HG02798 (cell line): ENCODE data around the gene FBXL12.
"Not testable (repeated sequence)": the region's sequence is repeated elsewhere in the genome, so short reads cannot be mapped to it uniquely, and the experiment has no call there.

Source experiments
- ATAC-seq: cut with Tn5 transposase; IDR thresholded peaks from one replicate; pipeline ENCODE4 v1.9.1; 2021; ENCODE audit warnings: mild to moderate bottlenecking; ENCODE audit not compliant: unreplicated experiment, poor library complexity

Gene FBXL12

GRCh38 chr19:9842834-9843625, 24.2 kb upstream of the FBXL12 start:
- no peak for ATAC-seq

- ATAC-seq = no peak
Observed at GRCh38 chr19:9839415-9839814, 20.5 kb upstream of the FBXL12 start.

GRCh38 chr19:9838324-9838723, 19.4 kb upstream of the FBXL12 start:
- ATAC-seq = no peak

DNA sequence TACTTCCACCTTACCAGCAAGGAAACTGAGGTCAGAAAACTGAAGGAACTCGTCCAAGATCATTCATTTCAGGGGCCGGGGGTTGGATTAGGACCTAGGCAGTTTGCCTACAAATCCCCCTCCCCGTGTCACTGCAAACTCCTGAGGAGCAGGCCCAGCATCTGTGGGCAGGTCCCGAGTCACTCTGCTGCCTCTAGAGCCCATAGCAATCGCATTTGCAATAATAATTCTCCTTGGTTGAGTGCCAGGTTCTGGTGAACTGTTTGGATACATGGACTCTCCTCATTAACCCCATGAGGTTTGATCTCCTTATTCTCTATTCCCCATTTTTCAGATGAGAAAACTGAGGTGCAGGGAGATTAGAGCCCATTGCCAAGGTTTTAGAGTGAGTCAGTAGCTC, 17.1 kb upstream of the FBXL12 start:
- ATAC-seq = no peak

DNA sequence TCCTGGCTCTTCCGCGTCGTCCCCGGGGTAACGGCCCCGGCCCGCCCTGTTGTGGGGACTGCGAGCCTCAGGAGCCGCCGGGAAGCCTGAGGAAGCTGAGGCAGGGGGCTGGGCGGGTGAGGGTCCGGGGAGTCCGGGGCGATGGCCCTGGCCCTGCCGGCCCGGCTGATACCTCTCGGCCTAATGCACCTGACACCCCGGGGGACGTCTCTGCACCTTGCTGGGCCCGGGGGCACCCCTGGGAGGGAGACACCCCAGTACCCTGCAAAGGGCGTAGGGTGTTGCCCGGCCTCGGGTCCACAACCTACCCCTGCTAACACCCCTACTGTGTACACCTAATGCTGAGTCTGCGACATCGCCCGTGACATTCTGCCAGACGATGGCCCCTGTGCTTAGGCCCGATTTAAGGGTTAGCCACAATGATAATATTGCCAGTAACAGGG, 16.6 kb upstream of the FBXL12 start:
- peak; percentile 15 for ATAC-seq

GRCh38 chr19:9834726-9835506, 16.0 kb upstream of the FBXL12 start, which contains the start of gene PIN1:
TSS of gene PIN1 (plus strand) at chr19:9835318. CDS start at chr19:9835345, 27 bp downstream.
- ATAC-seq = peak; percentile 97

DNA sequence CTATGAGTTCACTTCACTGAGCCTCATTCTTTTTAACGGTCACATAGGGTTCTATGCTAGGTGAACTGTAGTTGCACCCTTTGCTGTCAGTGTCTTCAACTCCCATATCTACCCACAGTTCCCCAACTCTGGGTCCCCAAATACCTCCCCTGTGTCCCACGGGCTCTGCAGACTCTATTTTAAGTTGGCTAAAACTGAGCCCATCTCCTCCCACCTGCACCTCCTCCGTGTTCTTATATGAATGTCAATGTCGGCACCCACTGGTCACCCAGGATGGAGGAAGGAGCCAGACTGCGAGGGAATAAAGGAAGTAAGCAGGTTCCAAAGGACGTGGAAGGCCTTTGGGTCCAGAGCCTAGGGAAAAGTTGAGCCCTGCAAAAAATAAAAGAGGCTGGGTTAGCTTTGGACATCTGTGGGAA, 15.4 kb upstream of the FBXL12 start:
- ATAC-seq = no peak

- ATAC-seq = no peak
Observed at GRCh38 chr19:9828551-9829063, 9.7 kb upstream of the FBXL12 start.

- peak; percentile 94 for ATAC-seq
Observed at GRCh38 chr19:9827289-9828238, 8.7 kb upstream of the FBXL12 start, which contains the start of gene UBL5. TSS of gene UBL5 (plus strand) at chr19:9827918. CDS start at chr19:9828338, 420 bp downstream.

DNA sequence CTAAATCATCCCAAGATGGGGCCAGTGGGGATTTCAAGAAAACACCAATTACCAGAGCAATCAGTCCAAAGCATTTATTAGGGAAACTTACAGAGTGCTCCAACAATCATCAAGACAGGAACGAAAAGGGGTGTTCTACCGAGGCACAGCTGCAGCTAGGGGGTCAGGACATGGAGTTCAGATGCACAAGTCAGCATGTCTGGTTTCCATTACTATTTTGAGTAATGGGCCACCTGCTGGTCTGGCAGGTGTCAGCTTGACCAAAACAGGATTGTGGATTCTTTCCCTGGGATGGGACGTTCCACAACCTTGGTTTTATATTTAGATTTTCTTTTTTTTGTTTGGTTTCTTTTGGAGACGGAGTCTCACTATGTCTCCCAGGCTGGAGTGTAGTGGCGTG, 4.9 kb upstream of the FBXL12 start:
- no peak for ATAC-seq

GRCh38 chr19:9820034-9820433, 1.2 kb upstream of the FBXL12 start:
- not testable (repeated sequence) for ATAC-seq

DNA sequence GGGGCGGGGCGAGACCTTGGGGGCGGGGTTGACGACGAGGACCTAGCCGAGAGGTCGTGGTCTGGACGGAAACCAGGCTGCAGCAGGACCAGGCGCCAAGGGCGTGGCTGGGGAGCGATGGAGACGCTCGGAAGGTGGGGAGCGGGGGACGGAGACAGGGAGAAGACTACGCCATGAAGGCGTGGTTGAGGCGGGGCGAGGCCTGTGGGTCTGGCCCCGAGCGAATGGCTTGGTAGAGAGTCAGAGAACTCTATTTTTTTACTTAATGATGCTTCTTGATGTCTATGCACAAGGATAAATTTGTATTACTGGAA, 674 bp upstream of the FBXL12 start:
- no peak for ATAC-seq

DNA sequence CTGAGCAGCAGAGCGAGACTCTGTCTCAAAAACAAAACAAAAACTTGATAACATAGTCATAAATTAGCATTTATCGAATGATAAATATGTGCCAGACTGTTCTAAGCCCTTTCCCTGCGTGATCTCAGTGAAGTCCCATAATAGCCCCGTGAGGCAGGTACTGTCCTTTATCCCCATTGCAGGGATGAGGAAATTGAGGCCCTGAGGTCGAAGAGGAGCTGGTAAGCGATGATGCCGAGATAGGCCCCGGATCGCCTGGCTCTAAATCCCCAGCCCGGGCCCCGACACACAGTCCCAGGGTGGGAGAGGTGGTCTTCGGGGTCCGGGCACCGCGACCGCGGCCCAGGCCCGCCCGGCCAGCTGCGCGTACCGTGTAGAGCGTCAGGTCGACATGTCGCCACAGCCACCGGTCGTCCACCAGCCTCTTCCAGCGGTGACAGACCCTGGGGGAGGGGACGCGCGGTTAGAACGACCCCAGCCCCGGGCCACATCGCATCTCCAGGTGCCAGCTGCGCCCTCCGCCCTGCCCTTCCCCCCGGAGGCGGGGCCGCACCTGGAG, 625 bp downstream of the FBXL12 start:
- no peak for ATAC-seq

GRCh38 chr19:9811139-9811538, 7.7 kb downstream of the FBXL12 start:
- ATAC-seq = no peak

GRCh38 chr19:9808855-9809824, 9.7 kb downstream of the FBXL12 start:
- ATAC-seq = no peak

- no peak for ATAC-seq
Observed at GRCh38 chr19:9806803-9807202, 12.1 kb downstream of the FBXL12 start.

DNA sequence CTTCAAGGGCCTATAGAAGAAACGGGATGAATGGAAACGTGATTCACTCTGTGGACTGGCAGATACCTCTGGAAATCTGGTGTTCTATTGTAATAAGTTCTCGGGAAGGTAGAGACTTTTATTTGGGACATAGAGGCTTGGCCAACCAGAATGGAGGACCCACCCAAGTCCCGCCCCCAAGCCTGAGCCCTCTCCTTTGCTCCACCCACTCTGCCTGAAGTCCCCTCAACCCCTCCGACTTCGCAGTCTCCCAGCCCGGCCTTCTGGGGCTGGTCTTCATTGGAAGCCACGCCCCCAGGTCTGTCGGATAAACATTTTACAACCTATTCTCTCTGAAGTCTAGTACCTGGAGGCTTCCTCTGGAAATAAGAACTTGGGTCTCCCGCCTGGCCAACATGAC, 16.9 kb downstream of the FBXL12 start:
- no peak for ATAC-seq

- ATAC-seq = no peak
Observed at GRCh38 chr19:9799162-9799561, 19.7 kb downstream of the FBXL12 start.

- no peak for ATAC-seq
Observed at GRCh38 chr19:9797871-9798270, 21.0 kb downstream of the FBXL12 start.
